Kidney (tissue), 14 donors: Measurements from ENCODE around the gene ZNF354C. TPM values are rescaled to one million over a fixed set of nuclear protein-coding genes. Genes with fewer than 3 reads are reported as not detected.
A peak's percentile ranks its signal among the peaks of the same experiment; 100 is the strongest.

Experiments
- DNase-seq, 5 donors: peaks; one replicate each; pipeline ENCODE4 v3.0.0-alpha.2; 2013 to 2020
- FAIRE-seq: peaks from 2 replicates; lab custom pipeline; 2012; peaks lifted over from hg19 to GRCh38; lab: Jason Lieb, UNC
- H3K27ac ChIP-seq, 2 donors: one replicate each; pipeline ENCODE4 v1.7.0; 2013; ENCODE audit warnings: low read depth in 2 of 2, low read length in 2 of 2, inconsistent platforms in 1 of 2
- H3K27me3 ChIP-seq: one replicate; pipeline ENCODE4 v1.7.1; 2013; ENCODE audit warnings: low read length, inconsistent platforms; ENCODE audit not compliant: control insufficient read depth, insufficient read depth
- H3K36me3 ChIP-seq, 3 donors: one replicate each; pipeline versions ENCODE4 v1.7.0 to v1.7.1; 2013; ENCODE audit warnings: low read length in 3 of 3, control low read depth in 1 of 3, inconsistent platforms in 1 of 3; ENCODE audit not compliant: insufficient read depth in 3 of 3, control insufficient read depth in 2 of 3
- H3K4me1 ChIP-seq, 3 donors: one replicate each; pipeline versions ENCODE4 v1.7.0 to v1.7.1; 2013; ENCODE audit warnings: low read length in 3 of 3, inconsistent platforms in 1 of 3, low read depth in 1 of 3; ENCODE audit not compliant: control insufficient read depth in 2 of 3, insufficient read depth in 2 of 3
- H3K4me3 ChIP-seq, 3 donors: one replicate each; pipeline versions ENCODE4 v1.7.0 to v1.8.1; 2013; ENCODE audit warnings: low read length in 3 of 3, control low read depth in 1 of 3, inconsistent platforms in 1 of 3
- H3K9ac ChIP-seq, 3 donors: one replicate each; pipeline versions ENCODE4 v1.7.0 to v1.7.1; 2013; ENCODE audit warnings: low read length in 3 of 3, control low read depth in 1 of 3, inconsistent platforms in 1 of 3
- H3K9me3 ChIP-seq, 3 donors: one replicate each; pipeline versions ENCODE4 v1.7.0 to v1.7.1; 2013; ENCODE audit warnings: low read length in 3 of 3, control low read depth in 1 of 3, inconsistent platforms in 1 of 3; ENCODE audit not compliant: control insufficient read depth in 2 of 3, insufficient read depth in 1 of 3
- intact Hi-C: fragments of 100-400 bp; cut with DNase I; formaldehyde crosslinking; loops from one replicate; pipeline ENCODE4 v1.11.1; 2022
- polyA plus RNA-seq: library from polyadenylated mRNA; stranded (reverse); fragments of 350-450 nt; fragmentation: Illumina TruSeq; extraction: RNeasy Lipid Tissue Mini Kit (QIAGEN cat#74804); gene quantifications from one replicate; pipeline ENCODE4 v1.2.3, GENCODE V29; 2014; ENCODE audit warnings: low read depth, low replicate concordance; ENCODE audit not compliant: insufficient read depth
- total RNA-seq: library from RNA; stranded (reverse); fragmentation: NEBNext Ultra II Directional; extraction: Animal tissue kit (Norgen Biotek cat#: 25700); gene quantifications from one replicate; pipeline ENCODE4 v1.2.1, GENCODE V29; 2021
- TF ChIP-seq, protein P1 (sequence below): IDR thresholded peaks from 3 replicates; pipeline ENCODE4 v1.5.1; 2012; ENCODE audit warnings: mild to moderate bottlenecking, moderate library complexity, borderline replicate concordance; ENCODE audit not compliant: insufficient read depth; ENCODE audit errors: extremely low read depth
- donor health status: control.
- donor health status: control.
- donor health status: control.
- donor health status: control.
- donor health status: control.
- donor health status: DM: yes; HTN: yes; CAD: no.
- donor health status: Normal renal cell carcinoma (clear cell type).

Gene ZNF354C
- total and polyA plus RNA-seq, 2 donors from 2014 or later = 1.3 to 6.9 TPM

DNA sequence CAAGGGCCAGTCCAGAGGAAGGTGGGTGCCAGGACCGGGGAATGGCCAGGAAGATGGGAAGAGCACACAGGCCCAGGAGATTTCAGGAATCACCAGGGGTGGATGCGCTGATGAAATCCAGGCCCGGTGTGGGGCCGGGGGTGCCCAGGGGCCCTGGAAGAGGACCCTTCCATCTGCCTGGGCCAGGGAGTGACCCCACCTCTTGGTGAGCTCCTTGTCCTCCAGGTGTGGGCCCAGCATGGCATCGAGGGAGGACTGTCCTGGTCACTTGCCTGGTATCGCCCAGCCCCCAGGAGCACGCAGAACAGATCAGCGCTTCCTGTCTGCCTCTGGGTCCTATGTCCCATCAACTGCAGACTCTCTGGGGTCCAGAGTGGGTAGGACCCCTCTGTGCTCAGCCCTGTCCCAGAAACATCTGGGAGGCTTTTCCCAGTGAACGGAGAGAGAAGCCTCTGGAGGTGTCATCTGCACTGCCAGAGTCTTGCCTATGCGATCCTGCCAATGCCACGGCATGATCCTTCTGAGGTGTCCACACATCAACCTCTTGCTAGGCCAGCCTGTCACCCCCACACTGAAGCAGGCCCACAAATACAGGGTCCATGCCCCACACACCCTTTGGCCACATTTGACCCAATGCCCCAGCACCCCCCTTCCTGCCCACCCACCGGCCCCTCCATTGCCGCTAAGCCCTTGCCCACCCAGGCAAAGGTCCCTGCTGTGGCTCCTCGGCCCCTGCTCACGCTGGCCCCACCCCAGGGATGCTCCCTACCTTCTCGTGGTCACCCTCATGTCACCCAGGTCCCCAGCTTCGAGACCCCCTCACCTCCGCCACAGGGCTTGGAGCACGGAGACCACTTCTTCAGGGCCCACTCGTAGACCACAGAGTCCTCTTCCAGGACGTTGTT, 67.2 kb downstream of the ZNF354C start:
- H3K4me3 ChIP-seq = no peak overlapping the region
- no peak overlapping the region for H3K9ac ChIP-seq
- intact Hi-C loops = no loop called here
- H3K4me1 ChIP-seq = no peaks in the 10 kb centered on the region
- H3K27ac ChIP-seq = no peak overlapping the region
- H3K36me3 ChIP-seq = no peaks in the 10 kb centered on the region
- FAIRE-seq (no peak), DNase-seq (peak in 1 of 5 donors; percentile 61)
- TF ChIP-seq, protein P1, sequence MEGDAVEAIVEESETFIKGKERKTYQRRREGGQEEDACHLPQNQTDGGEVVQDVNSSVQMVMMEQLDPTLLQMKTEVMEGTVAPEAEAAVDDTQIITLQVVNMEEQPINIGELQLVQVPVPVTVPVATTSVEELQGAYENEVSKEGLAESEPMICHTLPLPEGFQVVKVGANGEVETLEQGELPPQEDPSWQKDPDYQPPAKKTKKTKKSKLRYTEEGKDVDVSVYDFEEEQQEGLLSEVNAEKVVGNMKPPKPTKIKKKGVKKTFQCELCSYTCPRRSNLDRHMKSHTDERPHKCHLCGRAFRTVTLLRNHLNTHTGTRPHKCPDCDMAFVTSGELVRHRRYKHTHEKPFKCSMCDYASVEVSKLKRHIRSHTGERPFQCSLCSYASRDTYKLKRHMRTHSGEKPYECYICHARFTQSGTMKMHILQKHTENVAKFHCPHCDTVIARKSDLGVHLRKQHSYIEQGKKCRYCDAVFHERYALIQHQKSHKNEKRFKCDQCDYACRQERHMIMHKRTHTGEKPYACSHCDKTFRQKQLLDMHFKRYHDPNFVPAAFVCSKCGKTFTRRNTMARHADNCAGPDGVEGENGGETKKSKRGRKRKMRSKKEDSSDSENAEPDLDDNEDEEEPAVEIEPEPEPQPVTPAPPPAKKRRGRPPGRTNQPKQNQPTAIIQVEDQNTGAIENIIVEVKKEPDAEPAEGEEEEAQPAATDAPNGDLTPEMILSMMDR = no peak
- H3K27me3 ChIP-seq = no peaks in the 10 kb centered on the region
- H3K9me3 ChIP-seq = no peaks in the 10 kb centered on the region

GRCh38 chr5:179128041-179128365, 67.8 kb downstream of the ZNF354C start:
- intact Hi-C loops = no loop called here
- TF ChIP-seq, protein P1 = no peak
- Histone ChIP-seq H3K9ac (no peak overlapping the region), H3K4me1 (no peaks in the 10 kb centered on the region), H3K4me3 (no peak overlapping the region), H3K36me3 (no peaks in the 10 kb centered on the region), H3K27me3 (no peaks in the 10 kb centered on the region), H3K9me3 (no peaks in the 10 kb centered on the region), H3K27ac (no peak overlapping the region)
- DNase-seq (peak in 1 of 5 donors; percentile 49), FAIRE-seq (no peak)

- no peaks in the 10 kb centered on the region for H3K4me1 ChIP-seq
- H3K9ac ChIP-seq = no peak overlapping the region
- intact Hi-C loops = no loop called here
- H3K36me3 ChIP-seq = no peaks in the 10 kb centered on the region
- TF ChIP-seq, protein P1 = no peak
- FAIRE-seq (no peak), DNase-seq (peak in 1 of 5 donors; percentile 66)
- H3K9me3 ChIP-seq = no peaks in the 10 kb centered on the region
- no peak overlapping the region for H3K27ac ChIP-seq
- H3K4me3 ChIP-seq = no peak overlapping the region
- H3K27me3 ChIP-seq = no peaks in the 10 kb centered on the region
Observed at GRCh38 chr5:179128976-179129375, 68.8 kb downstream of the ZNF354C start.
